H7 (cell line): ENCODE measurements around the gene MED17. TPM values are rescaled to one million over a fixed set of nuclear protein-coding genes. Genes with fewer than 3 reads are reported as not detected.

ENCODE experiments used
- DNase-seq: peaks from one replicate; pipeline ENCODE4 v3.0.0; 2012
- H3K27me3 ChIP-seq: 2 replicates; pipeline ENCODE4 v1.6.0; 2011; ENCODE audit warnings: mild to moderate bottlenecking, low read length; ENCODE audit not compliant: control insufficient read depth, insufficient read depth
- H3K36me3 ChIP-seq: replicated peaks from 2 replicates; pipeline ENCODE4 v1.5.1; 2011; ENCODE audit warnings: low read length; ENCODE audit not compliant: control insufficient read depth, insufficient read depth
- H3K4me3 ChIP-seq: 2 replicates; pipeline ENCODE4 v1.5.1; 2011; ENCODE audit warnings: low read depth, mild to moderate bottlenecking, control low read depth, low read length, moderate library complexity; ENCODE audit not compliant: insufficient read depth
- total RNA-seq: library from RNA; depleted of rRNA; stranded (reverse); fragments of >200 nt; shearing (Covaris generic); gene quantifications from 2 replicates; pipeline ENCODE4 v1.2.3, GENCODE V29; 2014

The MED17 gene
- total RNA-seq, 1 experiment from 2014 or later: 24.5 TPM

GRCh38 chr11:93842034-93842433 is 58.0 kb downstream of the MED17 start:
- Histone ChIP-seq H3K27me3 (no peaks in the 10 kb centered on the region), H3K4me3 (no peak overlapping the region), H3K36me3 (no peaks in the 10 kb centered on the region)
- no peak for DNase-seq

- DNase-seq: no peak
- Histone ChIP-seq H3K4me3 (no peak overlapping the region), H3K27me3 (no peaks in the 10 kb centered on the region), H3K36me3 (no peaks in the 10 kb centered on the region)
Observed at GRCh38 chr11:93842461-93842860, 58.4 kb downstream of the MED17 start.

- Histone ChIP-seq H3K36me3 (no peaks in the 10 kb centered on the region), H3K4me3 (no peak overlapping the region), H3K27me3 (no peaks in the 10 kb centered on the region)
- no peak for DNase-seq
Observed at GRCh38 chr11:93843906-93844305, 59.8 kb downstream of the MED17 start.

GRCh38 chr11:93844568-93844967 is 60.5 kb downstream of the MED17 start:
- peak; percentile 58 for DNase-seq
- Histone ChIP-seq H3K36me3 (no peaks in the 10 kb centered on the region), H3K4me3 (no peak overlapping the region), H3K27me3 (peaks cover 4% of the 10 kb centered on the region)

GRCh38 chr11:93845181-93846092 is 61.4 kb downstream of the MED17 start:
- peaks cover 10% of the 10 kb centered on the region for H3K27me3 ChIP-seq
- no peak overlapping the region for H3K4me3 ChIP-seq
- DNase-seq: no peak
- no peaks in the 10 kb centered on the region for H3K36me3 ChIP-seq

- Histone ChIP-seq H3K36me3 (no peaks in the 10 kb centered on the region), H3K4me3 (no peak overlapping the region), H3K27me3 (peaks cover 10% of the 10 kb centered on the region)
- DNase-seq: no peak
Observed at GRCh38 chr11:93846411-93846810, 62.3 kb downstream of the MED17 start.

- Histone ChIP-seq H3K4me3 (no peak overlapping the region), H3K27me3 (peaks cover 10% of the 10 kb centered on the region), H3K36me3 (no peaks in the 10 kb centered on the region)
- DNase-seq: no peak
Observed at GRCh38 chr11:93849201-93849600, 65.1 kb downstream of the MED17 start.

- DNase-seq: peak; percentile 83
- H3K27me3 ChIP-seq: peaks cover 10% of the 10 kb centered on the region
- no peaks in the 10 kb centered on the region for H3K36me3 ChIP-seq
- peak overlapping the region; percentile 44 for H3K4me3 ChIP-seq
Observed at GRCh38 chr11:93849751-93850593, 65.9 kb downstream of the MED17 start.

- no peak for DNase-seq
- Histone ChIP-seq H3K36me3 (no peaks in the 10 kb centered on the region), H3K4me3 (peak within 1 kb of the TSS; percentile 44), H3K27me3 (peaks cover 10% of the 10 kb centered on the region)
Observed at GRCh38 chr11:93850594-93851018, 66.5 kb downstream of the MED17 start, which contains the start of gene VSTM5. Gene VSTM5 (minus strand): TSS chr11:93850618. CDS start chr11:93850502, 116 bp downstream.

GRCh38 chr11:93852242-93852641 is 68.2 kb downstream of the MED17 start:
- peaks cover 10% of the 10 kb centered on the region for H3K27me3 ChIP-seq
- no peaks in the 10 kb centered on the region for H3K36me3 ChIP-seq
- DNase-seq: no peak
- H3K4me3 ChIP-seq: no peak overlapping the region

- H3K36me3 ChIP-seq: no peaks in the 10 kb centered on the region
- H3K27me3 ChIP-seq: no peaks in the 10 kb centered on the region
- DNase-seq: no peak
- H3K4me3 ChIP-seq: no peak overlapping the region
Observed at GRCh38 chr11:93857413-93858120, 73.5 kb downstream of the MED17 start.

- DNase-seq: no peak
- no peaks in the 10 kb centered on the region for H3K36me3 ChIP-seq
- H3K27me3 ChIP-seq: no peaks in the 10 kb centered on the region
- no peak overlapping the region for H3K4me3 ChIP-seq
Observed at GRCh38 chr11:93858121-93858775, 74.2 kb downstream of the MED17 start.

GRCh38 chr11:93861808-93862207 is 77.7 kb downstream of the MED17 start:
- no peak overlapping the region for H3K4me3 ChIP-seq
- DNase-seq: no peak
- no peaks in the 10 kb centered on the region for H3K27me3 ChIP-seq
- no peaks in the 10 kb centered on the region for H3K36me3 ChIP-seq
